Measurements from ENCODE around the gene RPS6KB1.
"Not testable (repeated sequence)": the region's sequence is repeated elsewhere in the genome, so short reads cannot be mapped to it uniquely, and the experiment has no call there.

The RPS6KB1 gene

GRCh38 chr17:59947310-59947709 lies 54.4 kb downstream of the RPS6KB1 start:
- DNase-seq, result not testable (repeated sequence)

GRCh38 chr17:59950049-59950448 lies 57.1 kb downstream of the RPS6KB1 start:
- no peak for DNase-seq

GRCh38 chr17:59954856-59955255 lies 61.9 kb downstream of the RPS6KB1 start:
- no peak for DNase-seq

GRCh38 chr17:59959574-59959973 lies 66.7 kb downstream of the RPS6KB1 start:
- not testable (repeated sequence) for DNase-seq

- no peak for DNase-seq
Observed at GRCh38 chr17:59962739-59963318, 69.9 kb downstream of the RPS6KB1 start.

- DNase-seq, result peak; percentile 53
Observed at GRCh38 chr17:59963738-59964481, 71.0 kb downstream of the RPS6KB1 start.

- peak; percentile 61 for DNase-seq
Observed at GRCh38 chr17:59964482-59965328, 71.8 kb downstream of the RPS6KB1 start, which contains the start of gene RNFT1. TSS of gene RNFT1 (minus strand) at chr17:59964740. CDS start at chr17:59964663, 77 bp downstream.

GRCh38 chr17:59971771-59972170 lies 78.8 kb downstream of the RPS6KB1 start:
- DNase-seq, result not testable (repeated sequence)

GRCh38 chr17:59972778-59973177 lies 79.9 kb downstream of the RPS6KB1 start:
- no peak for DNase-seq

GRCh38 chr17:59973483-59973882 lies 80.6 kb downstream of the RPS6KB1 start:
- DNase-seq, result not testable (repeated sequence)

GRCh38 chr17:59975166-59975565 lies 82.2 kb downstream of the RPS6KB1 start:
- DNase-seq, result not testable (repeated sequence)

GRCh38 chr17:59996608-59997007 lies 103.7 kb downstream of the RPS6KB1 start:
- not testable (repeated sequence) for DNase-seq
